GM12878 (cell line): ENCODE data around the gene MEF2C. TPM values are rescaled to one million over a fixed set of nuclear protein-coding genes. Genes with fewer than 3 reads are reported as not detected.

ENCODE experiments used
- ATAC-seq: fragments of 200-7000 bp; cut with Tn5 transposase; 3 replicates; pipeline ENCODE4 v1.9.1; 2020; ENCODE audit warnings: mild to moderate bottlenecking, moderate library complexity
- BruUV-seq: library from RNA; stranded (reverse); fragments of 400-500 nt; replicated peaks from 2 replicates; lab custom pipeline; 2021; lab: Mats Ljungman, UMichigan
- CTCF ChIA-PET: fragments of 300-600 bp; sonication (Branson Sonifier 250); formaldehyde crosslinking; extraction: SDS; loops from one replicate; lab custom pipeline; 2021; ENCODE audit warnings: inconsistent platforms; lab: Yijun Ruan, JAX
- POLR2A ChIA-PET: fragments of 350-600 bp; formaldehyde crosslinking; extraction: SDS; loops from one replicate; lab custom pipeline; 2021; ENCODE audit warnings: inconsistent platforms; lab: Charles Lee
- RAD21 ChIA-PET: fragments of 300-600 bp; sonication (Branson Sonifier 250); formaldehyde crosslinking; loops from one replicate; lab custom pipeline; 2023; ENCODE audit warnings: antibody characterized with exemption; ENCODE audit not compliant: unreplicated experiment; lab: Charles Lee
- SMC1A ChIA-PET: fragments of 300-600 bp; sonication (Branson Sonifier 250); formaldehyde crosslinking; loops from one replicate; lab custom pipeline; 2023; ENCODE audit not compliant: unreplicated experiment, uncharacterized antibody; lab: Charles Lee
- DNase-seq: peaks from one replicate; pipeline ENCODE4 v3.0.0-alpha.2; 2011; ENCODE audit warnings: low read depth, low spot score
- FAIRE-seq: peaks from 3 replicates; lab custom pipeline; 2011; peaks lifted over from hg19 to GRCh38; lab: Jason Lieb, UNC
- H2AFZ ChIP-seq: 2 replicates; pipeline ENCODE4 v1.6.0; 2011; ENCODE audit warnings: low read depth, low read length, control low read depth; ENCODE audit not compliant: control insufficient read depth
- H3K27ac ChIP-seq: 2 replicates; pipeline ENCODE4 v1.5.1; 2011; ENCODE audit warnings: control low read depth; ENCODE audit not compliant: control insufficient read depth, insufficient read depth
- H3K27me3 ChIP-seq, 2 experiments: replicated peaks in 1 of 2; 2 replicates each; pipeline versions ENCODE4 v1.6.0 to v1.6.1; 2011; ENCODE audit warnings: low read length in 1 of 2; ENCODE audit not compliant: control insufficient read depth in 2 of 2, insufficient read depth in 2 of 2
- H3K36me3 ChIP-seq, 2 experiments: 2 replicates each; pipeline ENCODE4 v1.5.1; 2011; ENCODE audit warnings: low read length in 1 of 2; ENCODE audit not compliant: control insufficient read depth in 2 of 2, insufficient read depth in 2 of 2
- H3K4me1 ChIP-seq: 2 replicates; pipeline ENCODE4 v1.6.1; 2011; ENCODE audit warnings: mild to moderate bottlenecking, low read length, moderate library complexity, mixed read lengths; ENCODE audit not compliant: control insufficient read depth, insufficient read depth
- H3K4me2 ChIP-seq: 2 replicates; pipeline ENCODE4 v1.6.0; 2011; ENCODE audit warnings: control low read depth; ENCODE audit not compliant: control insufficient read depth, insufficient read depth
- H3K4me3 ChIP-seq: fragments of 200-600 bp; sonication (generic); 2 replicates; pipeline ENCODE4 v1.5.1; 2016
- H3K79me2 ChIP-seq: 2 replicates; pipeline ENCODE4 v1.6.0; 2011; ENCODE audit warnings: low read length; ENCODE audit not compliant: control insufficient read depth, insufficient read depth
- H3K9ac ChIP-seq: 2 replicates; pipeline ENCODE4 v1.8.0; 2011; ENCODE audit warnings: low read length, control low read depth, mixed read lengths; ENCODE audit not compliant: control insufficient read depth, insufficient read depth
- H3K9me3 ChIP-seq: replicated peaks from 3 replicates; pipeline ENCODE4 v1.5.1; 2011; ENCODE audit warnings: mild to moderate bottlenecking, low read length; ENCODE audit not compliant: control insufficient read depth, insufficient read depth
- H4K20me1 ChIP-seq: 2 replicates; pipeline ENCODE4 v1.6.0; 2011; ENCODE audit not compliant: control insufficient read depth, insufficient read depth
- ATF7 ChIP-seq: fragments of 450-650 bp; IDR thresholded peaks from 2 replicates; pipeline ENCODE4 v1.6.1; 2016; ENCODE audit warnings: low read depth, mild to moderate bottlenecking
- BCL11A ChIP-seq: IDR thresholded peaks from 2 replicates; pipeline ENCODE4 v1.6.1; 2011; ENCODE audit warnings: low read depth, low read length
- CBFB ChIP-seq: IDR thresholded peaks from 2 replicates; pipeline ENCODE4 v1.6.1; 2016; ENCODE audit warnings: antibody characterized with exemption, low read depth
- EGR1 ChIP-seq, 2 experiments: IDR thresholded peaks; 1 replicate in 1 of 2; 2 replicates in 1 of 2; pipeline ENCODE4 v1.6.1; 2011 to 2012; ENCODE audit warnings: low read depth in 2 of 2, low read length in 2 of 2, borderline replicate concordance in 1 of 2, mild to moderate bottlenecking in 1 of 2, moderate library complexity in 1 of 2
- EP300 ChIP-seq, 2 experiments: fragments of 150-350 bp in 1 of 2; IDR thresholded peaks; 2 replicates each; pipeline ENCODE4 v1.6.1; 2011 to 2012; ENCODE audit warnings: low read depth in 2 of 2, low read length in 2 of 2, borderline replicate concordance in 1 of 2, improper control_type of control experiment in 1 of 2, inconsistent platforms in 1 of 2; ENCODE audit not compliant: control insufficient read depth in 1 of 2
- HCFC1 ChIP-seq: fragments of 150-350 bp; IDR thresholded peaks from 2 replicates; pipeline ENCODE4 v1.6.1; 2014; ENCODE audit warnings: low read length
- KDM1A ChIP-seq: fragments of 200-600 bp; sonication (generic); IDR thresholded peaks from 2 replicates; pipeline ENCODE4 v1.6.1; 2016; ENCODE audit warnings: borderline replicate concordance
- LARP7 ChIP-seq: fragments of 450-650 bp; IDR thresholded peaks from 2 replicates; pipeline ENCODE4 v1.6.1; 2017; ENCODE audit warnings: mild to moderate bottlenecking
- NFXL1 ChIP-seq: fragments of 450-650 bp; IDR thresholded peaks from 2 replicates; pipeline ENCODE4 v1.6.1; 2017; ENCODE audit warnings: antibody characterized with exemption, mild to moderate bottlenecking, borderline replicate concordance
- NR2C1 ChIP-seq: fragments of 450-650 bp; IDR thresholded peaks from 2 replicates; pipeline ENCODE4 v1.6.1; 2017; ENCODE audit warnings: antibody characterized with exemption, mild to moderate bottlenecking, moderate library complexity
- PAX8 ChIP-seq: fragments of 450-650 bp; IDR thresholded peaks from 2 replicates; pipeline ENCODE4 v1.6.1; 2017; ENCODE audit warnings: mild to moderate bottlenecking, moderate library complexity
- POU2F2 ChIP-seq: IDR thresholded peaks from 3 replicates; pipeline ENCODE4 v1.6.1; 2011; ENCODE audit warnings: low read depth, mild to moderate bottlenecking, low read length, borderline replicate concordance
- RAD21 ChIP-seq: IDR thresholded peaks from 2 replicates; pipeline ENCODE4 v1.6.1; 2011; ENCODE audit warnings: mild to moderate bottlenecking, low read depth, low read length, moderate library complexity; ENCODE audit not compliant: insufficient read depth
- RAD51 ChIP-seq: fragments of 450-650 bp; IDR thresholded peaks from 2 replicates; pipeline ENCODE4 v1.6.1; 2016; ENCODE audit warnings: moderate library complexity, mild to moderate bottlenecking, inconsistent platforms
- SUPT20H ChIP-seq: IDR thresholded peaks from 2 replicates; pipeline ENCODE4 v1.6.1; 2011; ENCODE audit warnings: low read depth, mild to moderate bottlenecking, low read length, moderate library complexity, borderline replicate concordance; ENCODE audit not compliant: control insufficient read depth
- ZBED1 ChIP-seq: IDR thresholded peaks from 2 replicates; pipeline ENCODE4 v1.6.1; 2016; ENCODE audit warnings: borderline replicate concordance
- WGBS: methylation state at CpG from one replicate; pipeline ENCODE4 v1.1.6; 2016; ENCODE audit warnings: low lambda C conversion rate; ENCODE audit not compliant: insufficient replicate concordance, insufficient coverage; ENCODE audit errors: missing lambda C conversion rate; 5-methylcytosine and 5-hydroxymethylcytosine counted together
- in situ Hi-C: fragments of 300-500 bp; cut with MboI; formaldehyde crosslinking; loops from 9 replicates; pipeline ENCODE4 v1.14.3; 2018; ENCODE audit warnings: mixed read lengths
- intact Hi-C: fragments of 100-400 bp; cut with micrococcal nuclease; formaldehyde crosslinking; loops from one replicate; pipeline ENCODE4 v1.14.2; 2022; ENCODE audit not compliant: unreplicated experiment
- polyA plus RNA-seq, 11 experiments: library from polyadenylated mRNA; depleted of rRNA in 4 of 11; unstranded in 6 of 11; stranded (reverse) in 5 of 11; fragments of >200 nt; fragmentation: Nextera tagmentation in 4 of 11; fragmentation: Illumina TruSeq in 1 of 11; extraction: Ambion mirVana in 4 of 11; extraction: Trizol in 1 of 11; gene quantifications; 1 replicate in 1 of 11; 2 replicates in 10 of 11; pipeline versions ENCODE4 v1.2.1 to v1.2.3, GENCODE V29; 2011 to 2016; ENCODE audit warnings: inconsistent platforms in 2 of 11, missing spikeins in 2 of 11, low read depth in 1 of 11
- total RNA-seq, 4 experiments: library from RNA; depleted of rRNA in 3 of 4; stranded (reverse); fragments of >200 nt in 3 of 4; fragmentation: Illumina TruSeq in 1 of 4; extraction: Trizol in 1 of 4; gene quantifications; 2 replicates each; pipeline versions ENCODE4 v1.2.1 to v1.2.3, GENCODE V29; 2013 to 2021
- TF ChIP-seq, protein P1 (sequence below): fragments of 450-650 bp; IDR thresholded peaks from 2 replicates; pipeline ENCODE4 v1.6.1; 2017; ENCODE audit warnings: antibody characterized with exemption, mild to moderate bottlenecking, moderate library complexity
- TF ChIP-seq, protein P2 (sequence below): fragments of 450-650 bp; IDR thresholded peaks from 2 replicates; pipeline ENCODE4 v1.6.1; 2016; ENCODE audit warnings: mild to moderate bottlenecking

Gene MEF2C
- total and polyA plus RNA-seq, 10 of the 15 experiments (the other 5 are each of a cell fraction or from before 2014, with no cell fraction given) = 104 to 225 (median 180) TPM

DNA sequence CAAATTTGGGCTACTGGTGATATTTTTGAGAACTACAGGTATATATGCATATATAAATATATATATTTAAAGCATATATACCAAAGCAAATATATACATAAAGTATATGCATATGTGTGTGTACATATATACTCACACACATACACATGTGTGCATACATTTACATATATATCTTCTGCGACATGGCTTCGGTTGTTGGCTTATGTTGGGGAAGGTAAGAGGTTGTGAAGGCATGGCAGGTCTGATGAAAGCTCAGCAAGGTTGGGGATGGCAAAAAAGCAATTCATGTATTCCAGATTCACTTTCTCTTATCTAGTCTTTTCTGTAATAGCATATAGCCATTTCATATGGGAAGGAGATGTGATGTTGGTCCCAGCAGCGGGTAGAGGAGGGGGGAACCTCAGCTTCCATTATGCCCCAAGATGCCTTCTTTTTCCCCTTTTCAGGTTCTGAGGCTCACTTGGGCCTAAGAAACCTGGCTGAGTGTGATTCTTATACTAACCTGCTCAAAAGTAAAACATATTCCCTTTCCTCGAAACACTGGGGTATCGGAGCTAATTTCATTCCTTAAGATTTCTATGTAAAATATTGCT is 201.7 kb downstream of the MEF2C start:
- Histone ChIP-seq H2AFZ (no peak overlapping the region), H3K9me3 (no peaks in the 10 kb centered on the region), H3K79me2 (no peaks in the 10 kb centered on the region), H3K27ac (no peak overlapping the region), H3K9ac (no peak overlapping the region), H3K4me3 (no peak overlapping the region), H3K4me2 (no peak overlapping the region)
- ChIA-PET RAD21 (interaction anchor here (1.0 to 3.0 kb wide), 3 partner anchors 9 to 900 kb away, joined by 3 to 13 read pairs (median 5); no protein-coding TSS in a partner anchor), POLR2A (no interaction called here)
- intact Hi-C loops = no loop called here
- no peak for ATAC-seq
- DNase-seq = no peak
- no peak for TF ChIP-seq BCL11A
- TF ChIP-seq ATF7 = no peak
- no peak for TF ChIP-seq NFXL1
- TF ChIP-seq POU2F2 = no peak
- TF ChIP-seq HCFC1 = no peak
- TF ChIP-seq SUPT20H = no peak
- TF ChIP-seq, protein P1, sequence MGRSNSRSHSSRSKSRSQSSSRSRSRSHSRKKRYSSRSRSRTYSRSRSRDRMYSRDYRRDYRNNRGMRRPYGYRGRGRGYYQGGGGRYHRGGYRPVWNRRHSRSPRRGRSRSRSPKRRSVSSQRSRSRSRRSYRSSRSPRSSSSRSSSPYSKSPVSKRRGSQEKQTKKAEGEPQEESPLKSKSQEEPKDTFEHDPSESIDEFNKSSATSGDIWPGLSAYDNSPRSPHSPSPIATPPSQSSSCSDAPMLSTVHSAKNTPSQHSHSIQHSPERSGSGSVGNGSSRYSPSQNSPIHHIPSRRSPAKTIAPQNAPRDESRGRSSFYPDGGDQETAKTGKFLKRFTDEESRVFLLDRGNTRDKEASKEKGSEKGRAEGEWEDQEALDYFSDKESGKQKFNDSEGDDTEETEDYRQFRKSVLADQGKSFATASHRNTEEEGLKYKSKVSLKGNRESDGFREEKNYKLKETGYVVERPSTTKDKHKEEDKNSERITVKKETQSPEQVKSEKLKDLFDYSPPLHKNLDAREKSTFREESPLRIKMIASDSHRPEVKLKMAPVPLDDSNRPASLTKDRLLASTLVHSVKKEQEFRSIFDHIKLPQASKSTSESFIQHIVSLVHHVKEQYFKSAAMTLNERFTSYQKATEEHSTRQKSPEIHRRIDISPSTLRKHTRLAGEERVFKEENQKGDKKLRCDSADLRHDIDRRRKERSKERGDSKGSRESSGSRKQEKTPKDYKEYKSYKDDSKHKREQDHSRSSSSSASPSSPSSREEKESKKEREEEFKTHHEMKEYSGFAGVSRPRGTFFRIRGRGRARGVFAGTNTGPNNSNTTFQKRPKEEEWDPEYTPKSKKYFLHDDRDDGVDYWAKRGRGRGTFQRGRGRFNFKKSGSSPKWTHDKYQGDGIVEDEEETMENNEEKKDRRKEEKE = no peak
- no peak for TF ChIP-seq EP300 (IDR thresholded peaks at IDR 0.05; ENCODE audit: borderline replicate concordance in 1 of 2, control insufficient read depth in 1 of 2, low read depth in 2 of 2, low read length in 2 of 2)
- TF ChIP-seq, protein P2, sequence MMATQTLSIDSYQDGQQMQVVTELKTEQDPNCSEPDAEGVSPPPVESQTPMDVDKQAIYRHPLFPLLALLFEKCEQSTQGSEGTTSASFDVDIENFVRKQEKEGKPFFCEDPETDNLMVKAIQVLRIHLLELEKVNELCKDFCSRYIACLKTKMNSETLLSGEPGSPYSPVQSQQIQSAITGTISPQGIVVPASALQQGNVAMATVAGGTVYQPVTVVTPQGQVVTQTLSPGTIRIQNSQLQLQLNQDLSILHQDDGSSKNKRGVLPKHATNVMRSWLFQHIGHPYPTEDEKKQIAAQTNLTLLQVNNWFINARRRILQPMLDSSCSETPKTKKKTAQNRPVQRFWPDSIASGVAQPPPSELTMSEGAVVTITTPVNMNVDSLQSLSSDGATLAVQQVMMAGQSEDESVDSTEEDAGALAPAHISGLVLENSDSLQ = no peak
- no peak for TF ChIP-seq RAD21
- TF ChIP-seq LARP7 = no peak
- TF ChIP-seq NR2C1 = no peak
- no peak for TF ChIP-seq PAX8
- TF ChIP-seq EGR1 (IDR thresholded peaks at IDR 0.05; ENCODE audit: borderline replicate concordance in 1 of 2, low read depth in 2 of 2, low read length in 2 of 2) = no peak
- no peak for TF ChIP-seq RAD51
- TF ChIP-seq CBFB = no peak
- TF ChIP-seq ZBED1 = no peak
- no peak for TF ChIP-seq KDM1A
- TF ChIP-seq, all 136 proteins: peak for 0
- Histone ChIP-seq H3K4me1 (no peaks in the 10 kb centered on the region), H3K36me3 (no peaks in the 10 kb centered on the region), H4K20me1 (peaks cover 2% of the 10 kb centered on the region; the same call in 1 of the 2 replicates), H3K27me3 (peaks cover 20 to 35% of the 10 kb centered on the region in 2 experiments)
- ChIA-PET SMC1A (interaction anchor here (0.9 to 3.3 kb wide), 8 partner anchors 9 to 903 kb away, joined by 3 to 18 read pairs (median 4); no protein-coding TSS in a partner anchor), CTCF (interaction anchor here (0.7 to 3.4 kb wide), 20 partner anchors 10 to 1157 kb away, joined by 3 to 33 read pairs (median 4); no protein-coding TSS in a partner anchor)
- in situ Hi-C loops = loop anchor here (10.0 kb wide), 1 partner anchor 1267 kb away; the partner anchor contains the start of gene CCNH
- 96% methylated on average over 5 of the region's 5 CpGs for WGBS
- no peak for FAIRE-seq
- no TSS peak for BruUV-seq
